Measurements from ENCODE around the gene ARMH3. TPM values are rescaled to one million over a fixed set of nuclear protein-coding genes. Genes with fewer than 3 reads are reported as not detected.

Gene ARMH3
- total and polyA plus RNA-seq, 4 donors: 14.7 to 23.7 (median 20.6) TPM

- no peak for ATAC-seq (ENCODE audit: insufficient read depth, low FRiP score)
- peak; percentile 77 to 92 (median 87) for DNase-seq
- Histone ChIP-seq H3K4me1 (ENCODE audit: control insufficient read depth in 5 of 5, insufficient read depth in 5 of 5, low read length in 5 of 5) (peaks cover 0 to 38% (median 14%) of the 10 kb centered on the region in 5 donors), H3K9ac (ENCODE audit: insufficient read depth in 1 of 2, low read length in 2 of 2) (no peak overlapping the region), H3K27ac (ENCODE audit: low read depth in 1 of 2, low read length in 1 of 2) (no peak overlapping the region), H3K4me3 (no peak overlapping the region), H3K36me3 (ENCODE audit: control insufficient read depth in 4 of 4, insufficient read depth in 4 of 4, low read length in 4 of 4) (no peaks in the 10 kb centered on the region), H3K9me3 (ENCODE audit: control insufficient read depth in 4 of 4, insufficient read depth in 3 of 4, low read length in 3 of 4) (no peaks in the 10 kb centered on the region), H3K27me3 (ENCODE audit: control insufficient read depth in 3 of 3, insufficient read depth in 3 of 3, low read length in 2 of 3) (no peaks in the 10 kb centered on the region)
- TF ChIP-seq CTCF (IDR thresholded peaks at IDR 0.05; ENCODE audit: control extremely low read depth, extremely low read depth): no peak
- WGBS, 2 donors: 67 to 77% methylated on average over 4 of the region's 4 CpGs
Observed at GRCh38 chr10:101832325-101832771, 223.6 kb downstream of the ARMH3 start.

GRCh38 chr10:101831169-101831811 is 224.7 kb downstream of the ARMH3 start:
- no peaks in the 10 kb centered on the region for H3K27me3 ChIP-seq (ENCODE audit: control insufficient read depth in 3 of 3, insufficient read depth in 3 of 3, low read length in 2 of 3)
- no peaks in the 10 kb centered on the region for H3K9me3 ChIP-seq (ENCODE audit: control insufficient read depth in 4 of 4, insufficient read depth in 3 of 4, low read length in 3 of 4)
- peak overlapping the region; percentile 21 to 27 for H3K9ac ChIP-seq (ENCODE audit: insufficient read depth in 1 of 2, low read length in 2 of 2)
- WGBS, 2 donors: 48 to 55% methylated on average over 9 of the region's 9 CpGs
- H3K36me3 ChIP-seq (ENCODE audit: control insufficient read depth in 4 of 4, insufficient read depth in 4 of 4, low read length in 4 of 4): no peaks in the 10 kb centered on the region
- DNase-seq: no peak
- peak overlapping the region in 1 of 2 donors; percentile 46 for H3K27ac ChIP-seq (ENCODE audit: low read depth in 1 of 2, low read length in 1 of 2)
- peak overlapping the region; percentile 60 for H3K4me3 ChIP-seq
- H3K4me1 ChIP-seq (ENCODE audit: control insufficient read depth in 5 of 5, insufficient read depth in 5 of 5, low read length in 5 of 5): peaks cover 0 to 38% (median 14%) of the 10 kb centered on the region in 5 donors
- no peak for ATAC-seq (ENCODE audit: insufficient read depth, low FRiP score)
- TF ChIP-seq CTCF (IDR thresholded peaks at IDR 0.05; ENCODE audit: control extremely low read depth, extremely low read depth): no peak

GRCh38 chr10:101830322-101831168 is 225.4 kb downstream of the ARMH3 start:
- DNase-seq (peak; percentile 92 to 95 (median 93)), ATAC-seq (ENCODE audit: insufficient read depth, low FRiP score) (peak; percentile 83)
- 1% methylated on average over 43 to 56 of the region's 56 CpGs for WGBS, 2 donors
- peak overlapping the region; percentile 21 to 61 for H3K9ac ChIP-seq (ENCODE audit: insufficient read depth in 1 of 2, low read length in 2 of 2)
- peaks cover 0 to 2% (median 0%) of the 10 kb centered on the region in 4 donors for H3K36me3 ChIP-seq (ENCODE audit: control insufficient read depth in 4 of 4, insufficient read depth in 4 of 4, low read length in 4 of 4)
- no peak for TF ChIP-seq CTCF (IDR thresholded peaks at IDR 0.05; ENCODE audit: control extremely low read depth, extremely low read depth)
- H3K9me3 ChIP-seq (ENCODE audit: control insufficient read depth in 4 of 4, insufficient read depth in 3 of 4, low read length in 3 of 4): no peaks in the 10 kb centered on the region
- H3K4me3 ChIP-seq: peak overlapping the region; percentile 60
- H3K4me1 ChIP-seq (ENCODE audit: control insufficient read depth in 5 of 5, insufficient read depth in 5 of 5, low read length in 5 of 5): peaks cover 0 to 38% (median 14%) of the 10 kb centered on the region in 5 donors
- H3K27me3 ChIP-seq (ENCODE audit: control insufficient read depth in 3 of 3, insufficient read depth in 3 of 3, low read length in 2 of 3): no peaks in the 10 kb centered on the region
- peak overlapping the region in 1 of 2 donors; percentile 54 for H3K27ac ChIP-seq (ENCODE audit: low read depth in 1 of 2, low read length in 1 of 2)

All from lung (tissue), 12 donors.